Endometrial microvascular endothelial cells (primary cell): Measurements from ENCODE around the gene C1orf115. TPM values are rescaled to one million over a fixed set of nuclear protein-coding genes. Genes with fewer than 3 reads are reported as not detected.
"Not testable (repeated sequence)": the region's sequence is repeated elsewhere in the genome, so short reads cannot be mapped to it uniquely, and the experiment has no call there.

ENCODE experiments used
- in situ Hi-C: cut with HindIII; loops from 2 replicates; pipeline ENCODE4 v1.10.0; 2017; ENCODE audit warnings: low sequenced_read_pairs, low pct_unique_long_range_greater_than_20kb; ENCODE audit errors: inconsistent ontology term
- total RNA-seq: library from RNA; depleted of rRNA; stranded (reverse); fragments of >200 nt; gene quantifications from one replicate; pipeline ENCODE4 v1.2.3, GENCODE V29; 2015; ENCODE audit errors: inconsistent ontology term

C1orf115 gene
- total RNA-seq: 25.2 TPM

- in situ Hi-C loops: no loop called here
These were observed at the start of gene C1orf115 for GRCh38 chr1:220690140-220691052. TSS of gene C1orf115 (plus strand) at chr1:220690363. CDS start at chr1:220690403, 40 bp downstream.

- in situ Hi-C loops: no loop called here
These were observed 47.9 kb upstream of the C1orf115 start for GRCh38 chr1:220642285-220642684.

GRCh38 chr1:220652995-220653394, 37.2 kb upstream of the C1orf115 start:
- in situ Hi-C loops: no loop called here

- in situ Hi-C loops: no loop called here
These were observed 34.7 kb upstream of the C1orf115 start for GRCh38 chr1:220655509-220655908.

GRCh38 chr1:220655961-220656740, 34.0 kb upstream of the C1orf115 start:
- in situ Hi-C loops: no loop called here

- in situ Hi-C loops: no loop called here
These were observed 23.8 kb upstream of the C1orf115 start for GRCh38 chr1:220666349-220666748.

GRCh38 chr1:220669005-220669404, 21.2 kb upstream of the C1orf115 start:
- in situ Hi-C loops: no loop called here

GRCh38 chr1:220670365-220670764, 19.8 kb upstream of the C1orf115 start:
- in situ Hi-C loops: no loop called here

- in situ Hi-C loops: no loop called here
These were observed 16.2 kb upstream of the C1orf115 start for GRCh38 chr1:220673921-220674320.

GRCh38 chr1:220677251-220677650, 12.9 kb upstream of the C1orf115 start:
- in situ Hi-C loops: no loop called here

GRCh38 chr1:220680085-220680687, 10.0 kb upstream of the C1orf115 start:
- in situ Hi-C loops: no loop called here

- in situ Hi-C loops: no loop called here
These were observed 8.8 kb upstream of the C1orf115 start for GRCh38 chr1:220681220-220681880.

- in situ Hi-C loops: no loop called here
These were observed 7.1 kb upstream of the C1orf115 start for GRCh38 chr1:220682901-220683576.

GRCh38 chr1:220683716-220684115, 6.4 kb upstream of the C1orf115 start:
- in situ Hi-C loops: not testable (repeated sequence)

GRCh38 chr1:220684890-220685289, 5.3 kb upstream of the C1orf115 start:
- in situ Hi-C loops: no loop called here

GRCh38 chr1:220685879-220686278, 4.3 kb upstream of the C1orf115 start:
- in situ Hi-C loops: no loop called here

GRCh38 chr1:220687809-220688208, 2.4 kb upstream of the C1orf115 start:
- in situ Hi-C loops: no loop called here

GRCh38 chr1:220689666-220690065, 497 bp upstream of the C1orf115 start:
- in situ Hi-C loops: no loop called here
